ENCODE data around the gene GTF2H2. TPM values are rescaled to one million over a fixed set of nuclear protein-coding genes. Genes with fewer than 3 reads are reported as not detected.
"Not testable (repeated sequence)": the region's sequence is repeated elsewhere in the genome, so short reads cannot be mapped to it uniquely, and the experiment has no call there.

The GTF2H2 gene
- total RNA-seq, 2 experiments from 2014 or later = 25.6 to 30.1 TPM

GRCh38 chr5:71059426-71059825 is 8.1 kb downstream of the GTF2H2 start:
- H3K27ac Mint-ChIP-seq; H3K36me3 Mint-ChIP-seq (ENCODE audit: low read depth); H3K4me3 Mint-ChIP-seq; ATAC-seq; POLR2A ChIA-PET; CTCF ChIA-PET; H3K27me3 Mint-ChIP-seq (ENCODE audit: low read depth); DNase-seq; H3K4me1 Mint-ChIP-seq (ENCODE audit: low read depth); H3K9me3 Mint-ChIP-seq (ENCODE audit: insufficient read depth): not testable (repeated sequence)

GRCh38 chr5:71044808-71045207 is 22.7 kb downstream of the GTF2H2 start:
- DNase-seq; H3K27ac Mint-ChIP-seq; H3K4me3 Mint-ChIP-seq; H3K9me3 Mint-ChIP-seq (ENCODE audit: insufficient read depth); CTCF ChIA-PET; H3K36me3 Mint-ChIP-seq (ENCODE audit: low read depth); ATAC-seq; H3K4me1 Mint-ChIP-seq (ENCODE audit: low read depth); H3K27me3 Mint-ChIP-seq (ENCODE audit: low read depth); POLR2A ChIA-PET: not testable (repeated sequence)

- ATAC-seq; H3K4me3 Mint-ChIP-seq; H3K4me1 Mint-ChIP-seq (ENCODE audit: low read depth); H3K36me3 Mint-ChIP-seq (ENCODE audit: low read depth); POLR2A ChIA-PET; H3K27me3 Mint-ChIP-seq (ENCODE audit: low read depth); H3K9me3 Mint-ChIP-seq (ENCODE audit: insufficient read depth); H3K27ac Mint-ChIP-seq; DNase-seq; CTCF ChIA-PET: not testable (repeated sequence)
Observed at GRCh38 chr5:71044128-71044527, 23.3 kb downstream of the GTF2H2 start.

GRCh38 chr5:71031046-71031776 is 36.3 kb downstream of the GTF2H2 start:
- ATAC-seq; H3K4me3 Mint-ChIP-seq; H3K27me3 Mint-ChIP-seq (ENCODE audit: low read depth); DNase-seq; H3K36me3 Mint-ChIP-seq (ENCODE audit: low read depth); CTCF ChIA-PET; POLR2A ChIA-PET; H3K9me3 Mint-ChIP-seq (ENCODE audit: insufficient read depth); H3K4me1 Mint-ChIP-seq (ENCODE audit: low read depth); H3K27ac Mint-ChIP-seq: not testable (repeated sequence)

GRCh38 chr5:71025289-71025953 is 42.1 kb downstream of the GTF2H2 start, which contains the start of gene NAIP:
TSS of gene NAIP (minus strand) at chr5:71025339. CDS start at chr5:71012915, 12,424 bp downstream.
- H3K27ac Mint-ChIP-seq; POLR2A ChIA-PET; H3K9me3 Mint-ChIP-seq (ENCODE audit: insufficient read depth): not testable (repeated sequence)

GRCh38 chr5:71020643-71021042 is 46.8 kb downstream of the GTF2H2 start:
- ATAC-seq; DNase-seq; H3K4me3 Mint-ChIP-seq; POLR2A ChIA-PET; H3K27me3 Mint-ChIP-seq (ENCODE audit: low read depth); H3K4me1 Mint-ChIP-seq (ENCODE audit: low read depth); H3K36me3 Mint-ChIP-seq (ENCODE audit: low read depth); CTCF ChIA-PET; H3K9me3 Mint-ChIP-seq (ENCODE audit: insufficient read depth); H3K27ac Mint-ChIP-seq: not testable (repeated sequence)

More at GRCh38 chr5:71025289-71025953, 42.1 kb downstream of the GTF2H2 start, which contains the start of gene NAIP:
- H3K4me1 Mint-ChIP-seq (ENCODE audit: low read depth); DNase-seq; H3K4me3 Mint-ChIP-seq; ATAC-seq; H3K36me3 Mint-ChIP-seq (ENCODE audit: low read depth); H3K27me3 Mint-ChIP-seq (ENCODE audit: low read depth); CTCF ChIA-PET: not testable (repeated sequence)

- CTCF ChIA-PET; POLR2A ChIA-PET; H3K9me3 Mint-ChIP-seq (ENCODE audit: insufficient read depth); H3K4me1 Mint-ChIP-seq (ENCODE audit: low read depth); ATAC-seq; H3K4me3 Mint-ChIP-seq; H3K27me3 Mint-ChIP-seq (ENCODE audit: low read depth); DNase-seq; H3K36me3 Mint-ChIP-seq (ENCODE audit: low read depth); H3K27ac Mint-ChIP-seq: not testable (repeated sequence)
Observed at GRCh38 chr5:71018376-71019005, 49.0 kb downstream of the GTF2H2 start.

- Mint-ChIP-seq H3K9me3 (ENCODE audit: insufficient read depth) (no peaks in the 10 kb centered on the region), H3K4me3 (no peak overlapping the region), H3K27me3 (ENCODE audit: low read depth) (no peaks in the 10 kb centered on the region), H3K27ac (no peak overlapping the region), H3K36me3 (ENCODE audit: low read depth) (no peaks in the 10 kb centered on the region), H3K4me1 (ENCODE audit: low read depth) (no peaks in the 10 kb centered on the region)
- CTCF ChIA-PET = no interaction called here
- DNase-seq (no peak), ATAC-seq (no peak)
- POLR2A ChIA-PET = interaction anchor here (0.5 kb wide), 1 partner anchor 1904 kb away, joined by 4 read pairs; no protein-coding TSS in a partner anchor
Observed at GRCh38 chr5:71014176-71014575, 53.3 kb downstream of the GTF2H2 start.

GRCh38 chr5:71013575-71013974 is 53.9 kb downstream of the GTF2H2 start:
- H3K4me3 Mint-ChIP-seq = no peak overlapping the region
- H3K27me3 Mint-ChIP-seq (ENCODE audit: low read depth) = no peaks in the 10 kb centered on the region
- H3K4me1 Mint-ChIP-seq (ENCODE audit: low read depth) = no peaks in the 10 kb centered on the region
- DNase-seq = no peak
- no peak overlapping the region for H3K27ac Mint-ChIP-seq
- no peaks in the 10 kb centered on the region for H3K36me3 Mint-ChIP-seq (ENCODE audit: low read depth)
- ChIA-PET CTCF (no interaction called here), POLR2A (interaction anchor here (0.5 kb wide), 1 partner anchor 1903 kb away, joined by 4 read pairs; no protein-coding TSS in a partner anchor)
- ATAC-seq = no peak
- H3K9me3 Mint-ChIP-seq (ENCODE audit: insufficient read depth) = no peaks in the 10 kb centered on the region

- DNase-seq (no peak), ATAC-seq (no peak)
- ChIA-PET CTCF (no interaction called here), POLR2A (no interaction called here)
- H3K4me3 Mint-ChIP-seq = no peak overlapping the region
- H3K27ac Mint-ChIP-seq = no peak overlapping the region
- H3K9me3 Mint-ChIP-seq (ENCODE audit: insufficient read depth) = no peaks in the 10 kb centered on the region
- H3K4me1 Mint-ChIP-seq (ENCODE audit: low read depth) = no peaks in the 10 kb centered on the region
- H3K27me3 Mint-ChIP-seq (ENCODE audit: low read depth) = no peaks in the 10 kb centered on the region
- H3K36me3 Mint-ChIP-seq (ENCODE audit: low read depth) = no peaks in the 10 kb centered on the region
Observed at GRCh38 chr5:71011194-71011792, 56.2 kb downstream of the GTF2H2 start.

GRCh38 chr5:71006983-71007382 is 60.5 kb downstream of the GTF2H2 start:
- H3K4me1 Mint-ChIP-seq (ENCODE audit: low read depth); CTCF ChIA-PET; H3K4me3 Mint-ChIP-seq; H3K36me3 Mint-ChIP-seq (ENCODE audit: low read depth); H3K27ac Mint-ChIP-seq; DNase-seq; H3K9me3 Mint-ChIP-seq (ENCODE audit: insufficient read depth); POLR2A ChIA-PET; ATAC-seq; H3K27me3 Mint-ChIP-seq (ENCODE audit: low read depth): not testable (repeated sequence)

All from activated CD8-positive, alpha-beta T cell treated with anti-CD3 and anti-CD28 coated beads, Interleukin-2, amount 10 ng/mL, durations not matched to agents 7 days and 5 days (primary cell).